ENCODE results near the gene TMEM114. TPM values are rescaled to one million over a fixed set of nuclear protein-coding genes. Genes with fewer than 3 reads are reported as not detected.

TMEM114 gene
- total RNA-seq, 1 experiment from 2014 or later, result not detected

DNA sequence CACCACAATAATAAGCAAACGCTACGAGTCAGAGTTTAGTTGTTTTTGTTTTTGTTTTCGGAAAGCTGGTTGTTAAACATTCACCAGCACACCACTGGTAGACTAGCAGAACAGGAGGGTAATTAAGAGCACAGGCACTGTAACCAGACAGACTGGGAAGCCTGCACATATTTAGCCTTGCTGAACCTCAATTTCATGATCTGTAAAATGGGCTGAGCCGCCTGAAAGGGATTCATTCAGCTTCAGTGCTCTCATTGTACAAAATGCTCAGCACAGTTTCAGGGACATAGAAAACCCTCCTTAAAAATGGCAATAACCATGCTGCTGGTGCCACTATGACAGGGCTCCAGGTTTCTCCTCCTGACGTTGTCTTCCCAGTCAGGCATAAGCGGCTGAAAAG is 66.4 kb downstream of the TMEM114 start:
- in situ Hi-C loops (cut with HindIII; ENCODE audit: low pct_unique_long_range_greater_than_20kb, low sequenced_read_pairs) (no loop called here), intact Hi-C loops (cut with micrococcal nuclease; ENCODE audit: unreplicated experiment) (no loop called here)
- CTCF ChIA-PET, result no interaction called here
- no peak for DNase-seq (ENCODE audit: low read depth, low spot score)
- H3K27ac ChIP-seq (ENCODE audit: low read length), result no peak overlapping the region
- no TSS peak for BruUV-seq (replicated peaks)
- no peak for ATAC-seq
- peaks cover 25% of the 10 kb centered on the region; the same call in 1 of the 2 replicates for H3K27me3 ChIP-seq (ENCODE audit: control insufficient read depth, insufficient read depth, low read length)
- H3K9me3 ChIP-seq (ENCODE audit: control insufficient read depth, insufficient read depth, low read depth, low read length), result no peaks in the 10 kb centered on the region
- POLR2A ChIA-PET, result no interaction called here
- no peak for TF ChIP-seq TCF7L2 (IDR thresholded peaks at IDR 0.05; ENCODE audit: low read depth, low read length)
- H3K36me3 ChIP-seq (ENCODE audit: control insufficient read depth, insufficient read depth, low read length), result no peaks in the 10 kb centered on the region
- H3K4me3 ChIP-seq (ENCODE audit: low read depth in 2 of 2, low read length in 2 of 2), result no peak overlapping the region
- no peaks in the 10 kb centered on the region for H3K4me1 ChIP-seq (ENCODE audit: control insufficient read depth, insufficient read depth, low read length)

DNA sequence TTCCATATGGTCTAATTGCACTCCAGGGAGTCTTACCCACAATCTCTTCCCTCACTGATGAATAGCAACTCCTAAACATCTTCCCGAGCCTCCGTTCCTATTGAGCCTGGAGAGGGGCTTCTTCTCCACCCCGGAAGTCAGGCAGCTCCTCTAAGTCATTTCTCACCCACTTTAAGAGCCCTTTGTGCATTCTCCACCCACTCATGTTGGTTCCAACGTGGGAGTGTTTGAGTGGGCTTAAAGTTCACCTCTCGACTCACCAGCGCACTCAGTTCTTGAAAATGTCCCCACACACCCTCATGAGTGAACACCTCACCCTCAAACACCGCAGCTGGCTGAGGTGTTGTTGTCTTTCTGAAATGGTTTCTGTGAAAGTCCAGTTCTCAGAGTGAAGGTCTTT is 67.6 kb downstream of the TMEM114 start:
- in situ Hi-C loops (cut with HindIII; ENCODE audit: low pct_unique_long_range_greater_than_20kb, low sequenced_read_pairs), result no loop called here
- H3K27ac ChIP-seq (ENCODE audit: low read length), result no peak overlapping the region
- POLR2A ChIA-PET, result no interaction called here
- H3K4me3 ChIP-seq (ENCODE audit: low read depth in 2 of 2, low read length in 2 of 2), result no peak overlapping the region
- TF ChIP-seq, protein P1, sequence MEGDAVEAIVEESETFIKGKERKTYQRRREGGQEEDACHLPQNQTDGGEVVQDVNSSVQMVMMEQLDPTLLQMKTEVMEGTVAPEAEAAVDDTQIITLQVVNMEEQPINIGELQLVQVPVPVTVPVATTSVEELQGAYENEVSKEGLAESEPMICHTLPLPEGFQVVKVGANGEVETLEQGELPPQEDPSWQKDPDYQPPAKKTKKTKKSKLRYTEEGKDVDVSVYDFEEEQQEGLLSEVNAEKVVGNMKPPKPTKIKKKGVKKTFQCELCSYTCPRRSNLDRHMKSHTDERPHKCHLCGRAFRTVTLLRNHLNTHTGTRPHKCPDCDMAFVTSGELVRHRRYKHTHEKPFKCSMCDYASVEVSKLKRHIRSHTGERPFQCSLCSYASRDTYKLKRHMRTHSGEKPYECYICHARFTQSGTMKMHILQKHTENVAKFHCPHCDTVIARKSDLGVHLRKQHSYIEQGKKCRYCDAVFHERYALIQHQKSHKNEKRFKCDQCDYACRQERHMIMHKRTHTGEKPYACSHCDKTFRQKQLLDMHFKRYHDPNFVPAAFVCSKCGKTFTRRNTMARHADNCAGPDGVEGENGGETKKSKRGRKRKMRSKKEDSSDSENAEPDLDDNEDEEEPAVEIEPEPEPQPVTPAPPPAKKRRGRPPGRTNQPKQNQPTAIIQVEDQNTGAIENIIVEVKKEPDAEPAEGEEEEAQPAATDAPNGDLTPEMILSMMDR (IDR thresholded peaks at IDR 0.05), result no peak
- no peak for TF ChIP-seq TCF7L2 (IDR thresholded peaks at IDR 0.05; ENCODE audit: low read depth, low read length)
- TF ChIP-seq, protein P2, sequence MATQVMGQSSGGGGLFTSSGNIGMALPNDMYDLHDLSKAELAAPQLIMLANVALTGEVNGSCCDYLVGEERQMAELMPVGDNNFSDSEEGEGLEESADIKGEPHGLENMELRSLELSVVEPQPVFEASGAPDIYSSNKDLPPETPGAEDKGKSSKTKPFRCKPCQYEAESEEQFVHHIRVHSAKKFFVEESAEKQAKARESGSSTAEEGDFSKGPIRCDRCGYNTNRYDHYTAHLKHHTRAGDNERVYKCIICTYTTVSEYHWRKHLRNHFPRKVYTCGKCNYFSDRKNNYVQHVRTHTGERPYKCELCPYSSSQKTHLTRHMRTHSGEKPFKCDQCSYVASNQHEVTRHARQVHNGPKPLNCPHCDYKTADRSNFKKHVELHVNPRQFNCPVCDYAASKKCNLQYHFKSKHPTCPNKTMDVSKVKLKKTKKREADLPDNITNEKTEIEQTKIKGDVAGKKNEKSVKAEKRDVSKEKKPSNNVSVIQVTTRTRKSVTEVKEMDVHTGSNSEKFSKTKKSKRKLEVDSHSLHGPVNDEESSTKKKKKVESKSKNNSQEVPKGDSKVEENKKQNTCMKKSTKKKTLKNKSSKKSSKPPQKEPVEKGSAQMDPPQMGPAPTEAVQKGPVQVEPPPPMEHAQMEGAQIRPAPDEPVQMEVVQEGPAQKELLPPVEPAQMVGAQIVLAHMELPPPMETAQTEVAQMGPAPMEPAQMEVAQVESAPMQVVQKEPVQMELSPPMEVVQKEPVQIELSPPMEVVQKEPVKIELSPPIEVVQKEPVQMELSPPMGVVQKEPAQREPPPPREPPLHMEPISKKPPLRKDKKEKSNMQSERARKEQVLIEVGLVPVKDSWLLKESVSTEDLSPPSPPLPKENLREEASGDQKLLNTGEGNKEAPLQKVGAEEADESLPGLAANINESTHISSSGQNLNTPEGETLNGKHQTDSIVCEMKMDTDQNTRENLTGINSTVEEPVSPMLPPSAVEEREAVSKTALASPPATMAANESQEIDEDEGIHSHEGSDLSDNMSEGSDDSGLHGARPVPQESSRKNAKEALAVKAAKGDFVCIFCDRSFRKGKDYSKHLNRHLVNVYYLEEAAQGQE (IDR thresholded peaks at IDR 0.05; ENCODE audit: insufficient read depth in 1 of 2, low read depth in 2 of 2, low read length in 1 of 2), result no peak
- no peak for TF ChIP-seq SIN3A (IDR thresholded peaks at IDR 0.05; ENCODE audit: borderline replicate concordance, insufficient read depth, low read depth, low read length)
- TF ChIP-seq POLR2AphosphoS5 (IDR thresholded peaks at IDR 0.05; ENCODE audit: low read depth, low read length), result no peak
- no peaks in the 10 kb centered on the region for H3K36me3 ChIP-seq (ENCODE audit: control insufficient read depth, insufficient read depth, low read length)
- no peaks in the 10 kb centered on the region for H3K4me1 ChIP-seq (ENCODE audit: control insufficient read depth, insufficient read depth, low read length)
- intact Hi-C loops (cut with micrococcal nuclease; ENCODE audit: unreplicated experiment), result no loop called here
- H3K27me3 ChIP-seq (ENCODE audit: control insufficient read depth, insufficient read depth, low read length), result peaks cover 21% of the 10 kb centered on the region; the same call in 1 of the 2 replicates
- H3K9me3 ChIP-seq (ENCODE audit: control insufficient read depth, insufficient read depth, low read depth, low read length), result no peaks in the 10 kb centered on the region
- DNase-seq (ENCODE audit: low read depth, low spot score) (no peak), ATAC-seq (no peak)
- no TSS peak for BruUV-seq (replicated peaks)
- CTCF ChIA-PET, result no interaction called here

DNA sequence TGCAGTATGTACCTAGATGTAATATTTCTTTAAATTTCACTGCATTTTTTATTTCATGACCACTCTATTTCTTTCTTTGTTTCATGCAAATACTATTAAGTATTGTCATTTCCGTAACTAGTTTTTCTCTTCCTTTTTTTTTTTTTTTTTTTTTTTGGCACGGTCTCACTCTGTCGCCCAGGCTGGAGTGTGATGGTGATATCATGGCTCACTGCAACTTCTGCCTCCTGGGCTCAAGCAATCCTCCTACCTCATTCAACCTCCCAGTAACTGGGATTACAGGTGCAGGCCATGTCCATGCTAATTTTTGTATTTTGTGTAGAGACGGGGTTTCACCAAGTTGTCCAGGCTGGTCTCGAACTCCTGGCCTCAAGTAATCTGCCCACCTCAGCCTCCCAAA is 70.7 kb downstream of the TMEM114 start:
- CTCF ChIA-PET, result no interaction called here
- intact Hi-C loops (cut with micrococcal nuclease; ENCODE audit: unreplicated experiment), result no loop called here
- Histone ChIP-seq H3K4me3 (ENCODE audit: low read depth in 2 of 2, low read length in 2 of 2) (no peak overlapping the region), H3K9me3 (ENCODE audit: control insufficient read depth, insufficient read depth, low read depth, low read length) (no peaks in the 10 kb centered on the region), H3K27me3 (ENCODE audit: control insufficient read depth, insufficient read depth, low read length) (peaks cover 14% of the 10 kb centered on the region; the same call in 1 of the 2 replicates), H3K4me1 (ENCODE audit: control insufficient read depth, insufficient read depth, low read length) (no peaks in the 10 kb centered on the region), H3K36me3 (ENCODE audit: control insufficient read depth, insufficient read depth, low read length) (no peaks in the 10 kb centered on the region), H3K27ac (ENCODE audit: low read length) (no peak overlapping the region)
- POLR2A ChIA-PET, result no interaction called here
- BruUV-seq (replicated peaks), result no TSS peak
- TF ChIP-seq POLR2AphosphoS5 (IDR thresholded peaks at IDR 0.05; ENCODE audit: low read depth, low read length) (no peak), TCF7L2 (IDR thresholded peaks at IDR 0.05; ENCODE audit: low read depth, low read length) (no peak)
- ATAC-seq (no peak), DNase-seq (ENCODE audit: low read depth, low spot score) (no peak)
- in situ Hi-C loops (cut with HindIII; ENCODE audit: low pct_unique_long_range_greater_than_20kb, low sequenced_read_pairs), result no loop called here

Other genes starting within 250 kb of the TMEM114 start
- gene METTL22, start 31.2 kb upstream of the TMEM114 start, total RNA-seq (2021; ENCODE audit: unreplicated experiment), result 31.8 TPM
- gene ABAT, start 84.1 kb upstream of the TMEM114 start, total RNA-seq (2021; ENCODE audit: unreplicated experiment), result 0.77 TPM
- 12.4 TPM for gene TMEM186, start 207.1 kb upstream of the TMEM114 start, total RNA-seq (2021; ENCODE audit: unreplicated experiment)
- gene PMM2, start 207.3 kb upstream of the TMEM114 start, total RNA-seq (2021; ENCODE audit: unreplicated experiment), result 58.4 TPM